Ecto neural progenitor cell (in vitro differentiated cells): Measurements from ENCODE around the gene ST8SIA4.

Source experiments
- DNase-seq: peaks from one replicate; pipeline ENCODE4 v3.0.0-alpha.2; 2018; ENCODE audit warnings: low spot score

Gene ST8SIA4, protein sequence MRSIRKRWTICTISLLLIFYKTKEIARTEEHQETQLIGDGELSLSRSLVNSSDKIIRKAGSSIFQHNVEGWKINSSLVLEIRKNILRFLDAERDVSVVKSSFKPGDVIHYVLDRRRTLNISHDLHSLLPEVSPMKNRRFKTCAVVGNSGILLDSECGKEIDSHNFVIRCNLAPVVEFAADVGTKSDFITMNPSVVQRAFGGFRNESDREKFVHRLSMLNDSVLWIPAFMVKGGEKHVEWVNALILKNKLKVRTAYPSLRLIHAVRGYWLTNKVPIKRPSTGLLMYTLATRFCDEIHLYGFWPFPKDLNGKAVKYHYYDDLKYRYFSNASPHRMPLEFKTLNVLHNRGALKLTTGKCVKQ

DNA sequence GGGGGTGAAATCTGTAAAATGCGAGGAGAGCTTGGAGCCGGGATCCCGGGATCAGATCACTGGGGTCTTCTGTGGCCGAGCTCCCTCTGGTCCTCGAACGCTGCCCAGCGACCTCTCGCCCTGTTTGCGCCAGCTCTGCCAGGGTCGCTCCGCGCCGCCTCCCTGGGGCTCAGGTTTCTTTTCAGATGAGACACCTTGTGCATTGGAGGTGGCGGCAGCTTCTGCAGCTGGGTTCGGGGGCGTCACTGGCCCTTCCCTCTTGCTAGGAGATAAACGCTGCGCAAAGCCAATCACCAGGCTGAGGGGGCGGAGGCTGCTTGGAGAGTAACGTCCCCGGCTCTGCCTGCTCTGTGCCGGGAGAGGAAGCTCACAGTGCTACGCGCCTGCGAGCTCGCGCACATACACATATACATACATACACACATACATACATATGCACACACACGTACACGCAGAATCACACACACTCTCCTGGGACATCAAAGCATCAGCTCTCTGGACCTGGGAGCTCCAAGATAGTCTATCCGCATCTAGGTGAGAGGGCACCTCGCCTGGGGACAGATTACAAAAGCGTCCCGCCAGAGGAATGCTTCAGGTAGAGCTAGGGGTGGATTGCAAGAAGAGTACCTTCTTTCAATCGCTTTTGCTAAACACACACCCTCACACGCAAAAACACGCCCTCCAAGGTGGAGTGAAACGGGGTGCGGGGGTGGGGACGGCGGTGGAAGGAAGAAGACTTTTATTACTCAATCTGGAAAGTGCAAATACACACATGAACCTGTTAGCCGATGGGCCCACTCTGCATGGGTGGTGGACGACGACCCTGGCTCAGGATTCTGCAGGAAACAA is at the start of gene ST8SIA4:
Gene ST8SIA4 (minus strand): TSS at position 244 of the 849 bp plus-strand sequence. CDS start 327 bp downstream, outside the sequence.
- peak; percentile 89 for DNase-seq

DNA sequence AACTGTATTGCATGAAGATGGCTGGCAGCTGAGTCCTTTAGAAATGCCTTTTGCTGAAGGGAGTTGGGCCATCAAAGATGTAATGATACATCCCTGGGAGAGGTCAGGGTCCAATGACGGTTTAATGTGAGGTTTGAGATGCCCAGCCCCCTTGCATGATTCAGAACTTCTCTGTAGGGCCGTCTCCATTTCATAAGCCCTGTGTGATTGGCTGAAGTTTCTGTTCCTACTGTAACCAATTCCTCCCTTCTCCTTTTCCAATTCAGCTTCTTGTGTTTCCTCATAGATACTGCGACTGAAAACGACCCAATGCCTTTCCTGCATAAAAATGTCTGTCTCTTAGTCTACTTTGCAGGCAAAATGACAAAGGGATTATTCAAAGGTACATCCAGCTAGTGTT is 47.9 kb upstream of the ST8SIA4 start:
- no peak for DNase-seq

DNA sequence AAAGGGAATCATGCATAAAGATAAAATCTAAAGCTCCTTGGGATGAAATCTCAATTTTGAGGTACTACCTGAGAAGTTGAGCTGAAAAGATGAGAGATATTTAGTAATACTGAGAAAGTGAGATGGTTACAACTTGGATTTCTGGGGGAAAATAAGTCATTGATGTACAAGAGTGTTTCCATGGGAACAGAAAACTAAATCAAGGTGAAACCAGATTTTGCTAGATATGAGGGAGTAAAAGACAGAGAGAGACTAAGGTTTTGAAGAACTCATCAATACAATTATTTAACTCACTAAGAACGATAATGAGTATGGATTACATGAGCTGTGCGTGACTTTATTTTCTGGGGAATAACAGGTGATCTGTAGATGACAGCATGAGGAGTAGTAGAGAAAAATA is 10.2 kb upstream of the ST8SIA4 start:
- DNase-seq, result no peak

DNA sequence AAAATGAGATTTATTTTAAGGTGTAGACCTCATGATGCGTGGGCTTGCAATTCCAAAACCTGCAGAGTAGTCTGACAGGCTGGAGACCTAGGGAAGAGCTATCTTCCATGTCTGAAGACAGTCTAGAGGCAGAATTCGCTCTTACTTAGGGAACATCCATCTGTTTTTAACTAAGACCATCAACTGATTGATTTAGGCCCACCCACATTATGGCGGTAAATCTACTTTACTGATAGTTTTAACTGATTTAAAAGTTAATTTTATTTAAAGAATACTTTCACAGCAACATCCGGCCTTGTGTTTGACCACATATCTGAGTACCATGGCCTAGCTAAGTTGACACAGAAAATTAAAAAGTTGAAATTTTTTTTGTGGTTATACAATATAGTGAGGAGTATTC is 6.0 kb upstream of the ST8SIA4 start:
- no peak for DNase-seq

DNA sequence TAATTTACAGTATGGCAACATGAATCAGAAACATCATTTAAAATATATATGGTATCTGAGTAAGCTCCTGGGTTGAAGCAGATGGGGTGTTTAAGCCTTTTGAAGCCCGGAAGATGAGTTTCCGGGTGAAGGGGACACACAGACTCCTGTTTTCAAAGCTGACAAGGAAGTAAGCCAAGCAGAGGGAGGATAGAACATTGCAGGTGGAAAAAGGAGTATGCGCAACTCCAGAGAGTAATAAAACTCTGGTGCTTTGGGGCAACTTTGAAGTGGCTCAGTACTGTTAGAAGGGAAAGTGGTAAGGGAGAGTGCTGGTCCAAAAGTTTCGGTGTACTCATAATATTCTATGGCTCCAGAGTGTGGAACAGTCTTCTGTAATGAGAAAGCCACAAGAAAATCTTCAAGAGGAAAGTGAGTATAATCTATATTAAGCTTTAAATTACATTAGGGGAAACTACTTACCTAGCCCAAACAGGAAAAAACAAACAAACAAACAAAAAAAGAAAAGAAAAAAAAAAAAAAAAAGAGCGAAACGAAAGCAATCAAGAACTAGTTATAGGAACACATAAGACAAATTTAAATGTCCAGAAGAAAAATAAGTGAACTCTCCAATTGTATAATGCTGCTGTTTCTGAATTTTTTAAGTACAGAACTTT is 2.3 kb upstream of the ST8SIA4 start:
- no peak for DNase-seq

DNA sequence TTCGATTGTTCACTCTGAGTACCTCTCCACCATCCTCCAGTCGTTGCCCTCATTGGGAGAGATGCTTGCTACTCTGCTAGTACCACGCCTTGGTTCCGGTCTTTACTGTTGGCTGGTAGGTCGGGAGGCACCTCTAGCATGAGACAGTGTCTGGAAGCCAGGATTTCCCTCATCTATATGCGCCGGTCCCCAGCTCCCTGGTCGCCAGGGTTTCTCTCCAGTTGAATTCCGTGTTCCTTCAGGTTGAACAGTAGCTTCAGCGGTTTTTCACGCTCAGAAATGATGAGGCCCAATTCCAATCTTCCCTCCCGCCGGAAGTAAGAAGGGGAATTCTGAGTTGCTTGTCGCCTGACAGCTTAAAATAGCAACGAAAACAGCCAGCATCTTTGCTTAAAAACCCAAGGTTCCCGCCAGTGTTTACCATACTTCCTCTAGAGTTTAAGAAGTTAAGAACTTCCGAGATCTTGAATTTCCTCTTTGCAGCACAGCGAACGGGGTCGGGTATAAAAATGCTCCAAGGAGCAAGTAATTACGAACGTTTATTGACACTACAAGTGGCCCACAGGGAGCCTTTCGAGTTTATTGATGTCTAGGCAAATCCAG is 1.3 kb upstream of the ST8SIA4 start:
- no peak for DNase-seq

DNA sequence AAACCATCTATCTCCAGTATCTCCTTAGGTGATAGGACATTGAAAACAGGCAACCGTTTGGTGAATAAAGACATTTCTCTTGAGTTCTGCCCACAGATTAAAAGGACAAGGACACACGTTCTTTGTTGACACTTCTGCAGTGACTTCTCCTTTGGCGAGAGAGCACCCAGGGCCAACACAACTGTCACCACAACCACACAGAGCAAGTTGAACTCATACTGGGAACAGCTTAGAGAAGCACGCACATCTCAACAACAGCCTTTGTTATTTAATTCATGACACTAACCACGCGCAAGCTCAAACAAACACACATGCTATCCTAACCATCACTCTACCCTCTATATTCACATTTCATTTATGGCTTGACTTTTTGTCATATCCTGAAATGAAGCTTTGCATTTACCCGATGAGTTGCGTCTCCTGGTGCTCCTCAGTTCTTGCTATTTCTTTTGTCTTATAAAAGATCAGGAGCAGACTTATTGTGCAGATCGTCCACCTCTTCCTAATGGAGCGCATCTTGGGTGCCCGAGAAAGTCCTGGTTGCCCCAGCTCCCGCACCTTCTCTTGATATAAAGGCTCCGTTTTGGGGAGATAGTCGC is 543 bp downstream of the ST8SIA4 start:
- DNase-seq, result peak; percentile 45

DNA sequence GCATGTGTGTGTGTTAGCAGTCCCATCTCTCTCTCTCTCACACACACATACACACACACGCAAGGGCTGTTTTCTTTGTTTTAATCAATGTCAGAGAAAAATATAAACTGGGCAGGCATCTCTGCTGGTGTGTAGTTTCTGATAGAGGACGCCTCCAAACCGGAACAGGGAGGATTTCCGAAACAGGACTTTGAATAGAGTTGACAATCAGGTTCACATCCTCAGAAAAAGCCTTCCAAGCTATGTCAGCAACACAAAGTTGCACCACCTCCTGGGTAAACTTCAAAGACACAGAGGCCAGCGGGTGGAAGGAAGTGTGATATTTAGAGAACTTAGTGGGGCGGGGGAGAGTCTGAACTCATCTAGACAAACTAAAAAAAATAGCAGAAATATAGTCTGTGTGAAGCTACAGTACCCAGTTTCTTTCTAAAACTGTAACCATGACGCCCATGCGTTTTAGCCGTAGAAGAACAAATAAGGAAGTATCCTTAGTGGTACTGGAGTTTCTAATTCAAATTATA is 1.2 kb downstream of the ST8SIA4 start:
- DNase-seq, result peak; percentile 46

DNA sequence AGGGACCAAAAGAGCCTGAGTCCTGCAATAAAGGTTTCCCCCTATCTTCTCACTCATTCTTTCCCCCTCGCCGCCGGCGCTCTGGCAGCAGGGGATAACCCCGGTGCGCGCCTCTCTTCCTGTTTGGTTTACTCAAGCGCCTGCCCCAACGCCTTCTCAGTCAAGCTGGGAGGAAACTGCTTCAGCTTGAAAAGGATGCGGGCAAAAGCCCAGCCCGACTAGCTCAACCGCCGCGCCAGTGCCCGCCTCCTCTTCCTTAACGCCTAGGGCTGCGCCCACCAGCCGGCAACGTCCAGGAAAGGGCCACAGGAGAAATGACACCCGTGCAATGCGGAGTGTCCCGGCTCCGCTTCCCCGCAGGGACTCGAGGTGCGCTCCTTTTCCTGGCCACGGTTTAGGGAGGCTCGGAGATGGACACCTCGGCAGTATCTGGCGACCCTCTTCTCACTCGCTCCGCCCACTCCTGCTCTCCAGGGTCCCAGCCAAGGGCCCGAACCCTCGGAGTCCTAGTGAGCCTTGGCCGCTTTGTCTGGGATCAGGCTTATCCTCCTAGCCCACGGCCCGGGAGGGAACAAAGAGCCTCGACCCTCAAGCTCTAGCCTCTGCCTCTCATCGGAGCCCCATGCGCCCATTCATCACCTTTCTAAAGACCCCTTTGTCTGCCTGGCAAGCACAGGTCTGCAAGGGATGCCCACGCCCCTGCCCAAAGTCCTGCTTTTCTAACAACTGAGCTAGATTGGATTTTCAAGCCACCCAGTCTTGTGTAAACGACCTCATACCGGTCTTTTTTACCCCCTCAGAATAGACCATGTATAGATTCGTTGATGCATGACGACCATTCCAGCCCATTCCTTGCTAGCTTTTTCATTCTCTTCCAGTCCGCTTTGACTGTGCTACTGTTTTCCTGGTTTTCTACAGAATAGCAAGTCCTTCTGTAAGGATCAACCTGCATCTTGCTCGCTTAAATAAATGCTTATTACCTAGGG is 2.0 kb downstream of the ST8SIA4 start:
- DNase-seq, result peak; percentile 72

DNA sequence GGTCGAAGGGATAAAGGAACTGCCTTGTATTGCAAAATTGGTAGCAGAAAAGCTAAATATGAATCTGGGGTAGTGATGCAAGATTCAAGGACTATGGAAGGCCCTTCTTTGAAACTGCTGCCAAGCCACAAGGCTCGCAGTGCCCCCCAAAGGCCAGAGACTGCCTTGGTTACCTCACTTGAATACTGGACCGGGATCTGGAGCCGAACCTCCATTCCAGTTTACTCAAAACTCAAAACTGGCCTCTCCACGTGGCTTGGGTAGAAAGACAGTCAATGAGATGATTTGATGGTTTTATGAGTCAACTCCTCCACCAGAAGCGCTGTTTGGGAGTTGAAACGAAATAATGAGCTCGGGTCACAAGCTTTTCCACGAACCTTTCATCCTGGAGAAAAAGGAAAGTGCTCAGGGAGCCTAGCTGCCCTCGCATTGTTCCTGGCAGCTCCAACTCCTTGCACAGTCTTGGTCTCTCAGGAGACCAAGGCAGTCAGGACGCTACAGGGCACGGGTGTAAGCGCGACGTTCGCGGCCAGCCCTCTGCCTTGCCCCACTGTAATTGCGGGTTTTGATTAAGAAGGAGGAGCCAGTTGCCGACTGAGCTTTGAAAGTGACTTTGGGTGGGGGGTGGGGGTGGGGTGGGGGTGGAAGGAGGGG is 2.8 kb downstream of the ST8SIA4 start:
- peak; percentile 59 for DNase-seq

DNA sequence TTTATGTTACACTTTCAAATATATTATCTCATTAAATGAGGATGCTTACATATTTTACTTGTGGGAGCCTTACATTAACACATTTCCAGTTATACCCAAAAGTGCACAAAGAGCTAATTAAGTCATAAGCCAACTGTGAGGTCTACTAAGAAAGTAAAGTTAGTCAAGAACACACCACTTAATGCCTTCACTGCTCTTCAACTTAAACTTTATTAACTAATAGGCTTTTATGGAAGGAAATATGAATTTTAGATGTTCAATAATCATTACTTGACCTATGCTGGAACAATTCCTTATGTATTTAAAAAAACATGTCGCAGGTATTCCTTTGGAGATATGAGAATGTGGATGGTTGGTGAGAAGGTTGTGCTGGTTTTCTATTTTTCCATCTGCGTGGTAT is 3.4 kb downstream of the ST8SIA4 start:
- no peak for DNase-seq

DNA sequence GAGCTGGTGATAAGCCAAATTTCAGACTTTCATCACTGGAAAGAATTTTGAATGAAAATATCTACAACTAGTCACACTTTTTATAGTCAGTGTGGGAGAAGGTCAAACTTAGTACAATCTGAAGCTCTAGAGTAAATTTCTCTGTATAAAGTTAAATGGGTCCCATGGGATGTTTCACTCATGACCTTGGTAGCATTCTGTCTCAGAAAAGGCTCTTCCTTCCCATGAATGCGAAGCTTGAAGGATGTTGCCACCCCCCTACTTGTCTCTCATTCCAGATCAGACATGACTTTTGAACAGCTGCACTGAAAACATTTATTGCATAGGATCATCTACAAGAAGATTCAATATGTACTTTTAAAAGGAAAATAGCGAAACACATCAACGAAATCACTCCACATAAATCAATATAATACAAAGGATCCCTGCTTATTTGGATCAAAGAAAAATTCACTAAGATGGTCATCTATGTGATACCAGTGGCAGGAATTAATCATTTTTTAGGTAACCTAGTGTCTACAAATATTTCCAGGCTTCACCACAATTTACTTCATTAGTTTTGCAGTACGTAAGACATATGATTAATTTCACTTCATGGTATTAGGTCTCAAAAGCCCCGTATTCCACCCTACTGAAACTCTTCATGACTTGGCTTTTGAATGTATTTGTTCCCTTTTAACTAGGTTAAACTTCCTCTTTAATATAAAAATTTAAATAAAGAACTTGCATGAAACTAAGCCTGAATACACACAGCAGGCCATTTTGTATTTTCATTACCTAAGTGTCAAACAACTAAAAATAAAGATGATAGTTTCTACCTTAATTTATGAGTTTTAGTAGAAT is 4.4 kb downstream of the ST8SIA4 start:
- DNase-seq, result no peak

DNA sequence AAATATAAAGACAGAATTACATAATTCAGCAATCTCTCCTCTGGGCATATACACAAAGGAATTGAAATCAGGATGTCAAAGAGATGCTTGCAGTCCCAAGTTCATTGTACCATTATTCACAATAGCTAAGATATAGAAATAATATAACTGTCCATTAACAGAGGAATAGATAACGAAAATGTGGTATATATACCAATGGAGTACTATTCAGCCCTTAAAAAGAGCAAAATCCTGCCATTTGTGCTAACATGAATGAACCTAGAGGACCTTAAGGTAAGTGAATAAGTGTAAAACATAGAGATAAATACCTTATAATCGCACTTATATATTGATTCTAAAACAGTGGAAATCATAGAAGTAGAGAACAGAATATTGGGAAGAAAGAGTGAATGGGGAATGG is 7.0 kb downstream of the ST8SIA4 start:
- no peak for DNase-seq

DNA sequence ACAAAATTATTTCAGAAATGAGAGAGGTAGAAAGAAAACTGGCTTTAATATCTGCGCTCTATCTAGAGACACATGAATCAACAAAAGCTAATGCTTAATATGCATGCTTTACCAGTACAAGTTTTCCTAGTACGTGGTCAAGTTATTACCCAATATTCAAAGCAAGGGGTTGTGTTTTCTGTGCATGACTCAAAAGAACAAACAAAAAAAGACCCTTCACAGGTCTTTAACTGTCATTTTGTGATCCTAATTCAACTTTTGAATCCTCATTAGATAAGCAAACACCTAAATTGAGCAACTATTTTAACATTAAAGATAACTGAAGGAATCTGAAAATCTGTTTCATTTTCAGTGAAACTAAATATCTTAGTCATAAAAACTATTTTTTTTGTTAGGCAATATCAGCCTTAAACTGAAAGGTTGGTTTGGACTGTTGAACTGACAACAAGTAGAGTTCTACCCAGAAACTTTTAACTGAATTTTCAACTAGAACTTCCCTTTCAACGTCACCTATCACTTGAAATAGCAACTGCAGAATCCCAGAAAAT is 12.5 kb downstream of the ST8SIA4 start:
- DNase-seq, result no peak

DNA sequence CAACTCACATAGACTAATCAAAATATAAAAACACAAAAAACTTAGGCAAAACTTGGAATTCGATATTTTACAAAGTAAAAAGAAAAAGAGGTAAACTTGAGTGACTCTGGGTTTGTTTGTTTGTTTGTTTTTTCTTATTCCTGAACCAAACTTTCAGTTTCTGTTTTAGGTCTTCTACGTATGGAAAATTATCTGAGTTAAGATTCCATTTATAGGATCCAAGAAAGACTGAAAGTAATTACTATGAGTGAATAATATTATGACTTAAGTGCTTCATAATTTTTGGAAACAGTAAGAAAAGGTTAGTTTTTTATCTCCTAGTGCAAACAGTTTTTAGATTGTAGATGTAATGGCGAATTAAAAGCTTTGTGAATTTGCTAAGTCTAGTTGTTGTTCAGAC is 13.2 kb downstream of the ST8SIA4 start:
- DNase-seq, result no peak

DNA sequence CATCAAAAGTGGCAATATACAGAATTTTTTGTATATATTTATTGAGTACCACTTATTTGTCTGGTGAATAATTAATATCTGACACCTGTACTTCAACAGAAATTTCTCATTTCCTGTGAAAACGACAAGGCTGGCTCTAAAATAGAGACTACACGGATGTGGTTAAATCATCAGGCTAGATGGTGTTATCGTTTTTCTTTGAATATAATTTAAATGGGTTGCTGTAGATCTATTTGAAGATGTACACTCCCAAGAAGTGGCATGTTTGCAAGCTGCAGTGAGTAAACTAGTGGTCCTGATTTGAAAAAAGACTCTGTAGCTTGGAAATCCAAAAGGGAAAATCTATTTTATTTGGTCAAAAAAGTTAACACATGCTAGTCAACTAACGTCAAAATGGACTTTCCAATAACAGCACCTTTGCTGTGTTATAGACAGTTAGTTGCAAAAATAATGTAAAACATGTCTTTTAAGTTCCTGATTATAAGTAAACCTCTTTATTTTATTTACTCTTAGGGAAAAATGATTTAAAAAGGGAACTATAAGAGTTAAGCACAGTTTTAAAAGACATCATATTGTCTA is 13.8 kb downstream of the ST8SIA4 start:
- DNase-seq, result no peak

DNA sequence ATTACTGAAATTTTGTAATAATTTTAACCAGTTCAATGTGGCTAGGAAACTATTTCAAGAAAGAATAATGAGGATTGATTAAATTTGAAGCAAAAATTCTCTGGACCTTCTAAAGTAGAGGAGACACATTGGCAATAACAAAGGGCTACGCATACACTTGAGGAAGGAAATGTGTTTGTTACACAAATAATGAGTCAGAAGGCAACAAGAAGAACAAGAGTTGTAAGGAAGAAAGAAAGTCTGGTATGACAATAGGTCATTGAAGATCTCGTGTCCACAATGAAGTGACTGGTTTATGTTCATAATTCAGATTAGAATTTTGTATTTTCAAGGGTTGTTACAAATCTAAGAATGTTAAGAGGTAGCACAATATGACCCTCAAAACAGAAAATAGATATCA is 25.8 kb downstream of the ST8SIA4 start:
- no peak for DNase-seq
